Body of pancreas (tissue), 4 donors: ENCODE measurements around the gene FAM3A. TPM values are rescaled to one million over a fixed set of nuclear protein-coding genes. Genes with fewer than 3 reads are reported as not detected.

Experiments
- ATAC-seq: fragments of 150-250 bp; one replicate; pipeline ENCODE4 v1.9.1; 2016
- DNase-seq, 4 donors: peaks; one replicate each; pipeline ENCODE4 v3.0.0-alpha.2; 2019
- H3K27ac ChIP-seq, 4 donors: fragments of 200-600 bp; sonication (generic); 1 replicate in 3 of 4; 2 replicates in 1 of 4; pipeline versions ENCODE4 v1.5.1 to v1.6.1; 2016 to 2019; ENCODE audit warnings: mild to moderate bottlenecking in 1 of 4, mixed read lengths in 1 of 4, moderate library complexity in 1 of 4
- H3K27me3 ChIP-seq, 2 donors: fragments of 200-600 bp; sonication (generic); one replicate each; pipeline ENCODE4 v1.6.0; 2016; ENCODE audit warnings: mild to moderate bottlenecking in 1 of 2
- H3K36me3 ChIP-seq, 2 donors: fragments of 200-600 bp; sonication (generic); replicated peaks in 1 of 2; 2 replicates each; pipeline ENCODE4 v1.5.1; 2016; ENCODE audit warnings: low read depth in 2 of 2; ENCODE audit not compliant: insufficient read depth in 1 of 2
- H3K4me1 ChIP-seq: fragments of 200-600 bp; sonication (generic); one replicate; pipeline ENCODE4 v1.6.0; 2016
- H3K4me3 ChIP-seq, 2 donors: fragments of 200-600 bp; sonication (generic); 1 replicate in 1 of 2; 2 replicates in 1 of 2; pipeline ENCODE4 v1.5.1; 2016 to 2019
- H3K9me3 ChIP-seq, 3 donors: fragments of 200-600 bp; sonication (generic); 1 replicate in 2 of 3; 2 replicates in 1 of 3; pipeline ENCODE4 v1.5.1; 2016
- CTCF ChIP-seq, 7 experiments: fragments of 450-650 bp in 4 of 7; fragments of 200-600 bp in 3 of 7; sonication (generic) in 3 of 7; IDR thresholded peaks; one replicate each; pipeline ENCODE4 v1.5.1; 2016 to 2019; ENCODE audit warnings: antibody characterized with exemption in 7 of 7
- POLR2A ChIP-seq, 3 donors: fragments of 450-650 bp; IDR thresholded peaks; one replicate each; pipeline ENCODE4 v1.6.1; 2016; ENCODE audit warnings: antibody characterized with exemption in 3 of 3, mild to moderate bottlenecking in 2 of 3
- WGBS, 2 donors: methylation state at CpG; one replicate each; pipeline ENCODE4 v1.1.5; 2017; 5-methylcytosine and 5-hydroxymethylcytosine counted together
- intact Hi-C: fragments of 100-400 bp; cut with DNase I; formaldehyde crosslinking; loops from one replicate; pipeline ENCODE4 v1.15.1; 2023
- total RNA-seq, 2 donors: library from RNA; depleted of rRNA; stranded (reverse); fragments of >200 nt; gene quantifications; one replicate each; pipeline ENCODE4 v1.1.0, GENCODE V29; 2016

Gene FAM3A
- total RNA-seq, 2 donors from 2014 or later, result 32.3 to 48.3 TPM

GRCh38 chrX:154483325-154483724 lies 32.7 kb downstream of the FAM3A start:
- DNase-seq (no peak), ATAC-seq (no peak)
- H3K27me3 ChIP-seq, result no peaks in the 10 kb centered on the region
- H3K27ac ChIP-seq, result no peak overlapping the region
- H3K9me3 ChIP-seq, result no peaks in the 10 kb centered on the region
- WGBS, 2 donors, result 68 to 81% methylated on average over 4 to 7 of the region's 7 CpGs
- H3K4me1 ChIP-seq, result peaks cover 39% of the 10 kb centered on the region
- intact Hi-C loops, result no loop called here
- H3K4me3 ChIP-seq, result no peak overlapping the region
- no peaks in the 10 kb centered on the region for H3K36me3 ChIP-seq
- TF ChIP-seq CTCF (IDR thresholded peaks at IDR 0.05) (no peak), POLR2A (IDR thresholded peaks at IDR 0.05) (no peak)

GRCh38 chrX:154482786-154483185 lies 33.2 kb downstream of the FAM3A start:
- no peak for TF ChIP-seq POLR2A (IDR thresholded peaks at IDR 0.05)
- no peak overlapping the region for H3K27ac ChIP-seq
- H3K4me3 ChIP-seq, result no peak overlapping the region
- DNase-seq (no peak), ATAC-seq (no peak)
- no peaks in the 10 kb centered on the region for H3K9me3 ChIP-seq
- H3K27me3 ChIP-seq, result no peaks in the 10 kb centered on the region
- H3K4me1 ChIP-seq, result peaks cover 38% of the 10 kb centered on the region
- no peaks in the 10 kb centered on the region for H3K36me3 ChIP-seq
- intact Hi-C loops, result no loop called here
- WGBS, 2 donors, result 64% methylated on average over 7 of the region's 7 CpGs; no CpG with 5 or more reads in 1 of the 2 donors

GRCh38 chrX:154481911-154482601 lies 34.0 kb downstream of the FAM3A start:
- DNase-seq, result no peak
- intact Hi-C loops, result no loop called here

GRCh38 chrX:154481195-154481594 lies 34.8 kb downstream of the FAM3A start:
- H3K4me1 ChIP-seq, result peaks cover 30% of the 10 kb centered on the region
- no peak overlapping the region for H3K27ac ChIP-seq
- TF ChIP-seq POLR2A (IDR thresholded peaks at IDR 0.05), result no peak
- no peak for TF ChIP-seq CTCF (IDR thresholded peaks at IDR 0.05)
- H3K27me3 ChIP-seq, result no peaks in the 10 kb centered on the region
- no peak overlapping the region for H3K4me3 ChIP-seq
- intact Hi-C loops, result no loop called here
- DNase-seq (no peak), ATAC-seq (no peak)
- H3K36me3 ChIP-seq, result no peaks in the 10 kb centered on the region
- H3K9me3 ChIP-seq, result no peaks in the 10 kb centered on the region
- WGBS, 2 donors, result 85 to 96% methylated on average over 4 to 5 of the region's 5 CpGs

More at GRCh38 chrX:154481911-154482601, 34.0 kb downstream of the FAM3A start:
- H3K27me3 ChIP-seq, result no peaks in the 10 kb centered on the region
- H3K4me3 ChIP-seq, result no peak overlapping the region
- no peaks in the 10 kb centered on the region for H3K9me3 ChIP-seq
- no peak for ATAC-seq
- TF ChIP-seq POLR2A (IDR thresholded peaks at IDR 0.05), result no peak
- TF ChIP-seq CTCF (IDR thresholded peaks at IDR 0.05), result no peak
- H3K36me3 ChIP-seq, result no peaks in the 10 kb centered on the region
- 76 to 88% methylated on average over 7 to 9 of the region's 14 CpGs for WGBS, 2 donors
- peaks cover 32% of the 10 kb centered on the region for H3K4me1 ChIP-seq
- no peak overlapping the region for H3K27ac ChIP-seq

- H3K27ac ChIP-seq, result peak within 1 kb of the TSS; percentile 51 to 90 (median 80)
- intact Hi-C loops, result no loop called here
- peak; percentile 93 for ATAC-seq
These were observed 37.1 kb downstream of the FAM3A start, which contains the start of gene LAGE3 for GRCh38 chrX:154478728-154479622. Gene LAGE3 (minus strand): TSS chrX:154479281. CDS start chrX:154478915, 366 bp downstream.

More at GRCh38 chrX:154478728-154479622, 37.1 kb downstream of the FAM3A start, which contains the start of gene LAGE3:
- Histone ChIP-seq H3K4me1 (peaks cover 10% of the 10 kb centered on the region), H3K36me3 (no peaks in the 10 kb centered on the region), H3K4me3 (no peak within 1 kb of the TSS), H3K9me3 (no peaks in the 10 kb centered on the region), H3K27me3 (no peaks in the 10 kb centered on the region)
- peak; percentile 60 to 83 (median 67) for TF ChIP-seq POLR2A (IDR thresholded peaks at IDR 0.05)
- TF ChIP-seq CTCF (IDR thresholded peaks at IDR 0.05), result no peak
- peak; percentile 94 to 95 (median 95) for DNase-seq
- WGBS, 2 donors, result 4 to 5% methylated on average over 19 to 61 of the region's 85 CpGs
